WI38 (cell line): ENCODE data around the gene STXBP5.

Source experiments
- H3K4me3 ChIP-seq: 2 replicates; pipeline ENCODE4 v1.5.1; 2011; ENCODE audit warnings: low read depth, mild to moderate bottlenecking, control low read depth, low read length
- CTCF ChIP-seq: IDR thresholded peaks from 2 replicates; pipeline ENCODE4 v1.5.1; 2012; ENCODE audit warnings: low read depth, mild to moderate bottlenecking, control low read depth, low read length

The STXBP5 gene

GRCh38 chr6:147159536-147160374 is 44.5 kb upstream of the STXBP5 start:
- no peak for TF ChIP-seq CTCF
- H3K4me3 ChIP-seq: no peak overlapping the region

- no peak overlapping the region for H3K4me3 ChIP-seq
- TF ChIP-seq CTCF: no peak
Observed at GRCh38 chr6:147160593-147160992, 43.6 kb upstream of the STXBP5 start.

- TF ChIP-seq CTCF: no peak
- H3K4me3 ChIP-seq: no peak overlapping the region
Observed at GRCh38 chr6:147161253-147161973, 42.8 kb upstream of the STXBP5 start.

- TF ChIP-seq CTCF: no peak
- H3K4me3 ChIP-seq: no peak overlapping the region
Observed at GRCh38 chr6:147161974-147162495, 42.2 kb upstream of the STXBP5 start.

- TF ChIP-seq CTCF: no peak
- H3K4me3 ChIP-seq: no peak overlapping the region
Observed at GRCh38 chr6:147164761-147165160, 39.5 kb upstream of the STXBP5 start.

GRCh38 chr6:147166360-147166944 is 37.8 kb upstream of the STXBP5 start:
- no peak overlapping the region for H3K4me3 ChIP-seq
- no peak for TF ChIP-seq CTCF

GRCh38 chr6:147166992-147167391 is 37.2 kb upstream of the STXBP5 start:
- TF ChIP-seq CTCF: no peak
- H3K4me3 ChIP-seq: no peak overlapping the region
